ENCODE results near the gene LMNB1.
"Not testable (repeated sequence)": the region's sequence is repeated elsewhere in the genome, so short reads cannot be mapped to it uniquely, and the experiment has no call there.

The LMNB1 gene

DNA sequence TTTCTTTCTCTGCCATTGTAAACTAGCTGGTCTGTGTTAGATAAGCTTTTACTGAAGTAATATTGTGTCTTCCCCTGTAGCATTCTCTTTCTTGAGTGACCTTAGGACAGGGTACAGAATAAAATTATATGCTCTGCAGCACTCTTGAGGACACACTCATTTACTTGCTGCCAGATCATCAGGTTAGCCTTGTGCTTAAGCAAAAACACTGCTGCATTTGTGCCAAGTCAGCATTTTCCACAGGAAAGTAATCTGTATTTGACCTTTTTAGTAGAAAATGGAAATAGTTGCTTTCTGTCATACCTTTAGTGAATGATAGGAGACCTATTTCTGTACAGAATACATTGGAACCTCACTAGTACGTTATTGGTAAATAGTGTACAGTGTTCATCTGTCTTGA, 54.2 kb downstream of the LMNB1 start:
- no peak for DNase-seq

DNA sequence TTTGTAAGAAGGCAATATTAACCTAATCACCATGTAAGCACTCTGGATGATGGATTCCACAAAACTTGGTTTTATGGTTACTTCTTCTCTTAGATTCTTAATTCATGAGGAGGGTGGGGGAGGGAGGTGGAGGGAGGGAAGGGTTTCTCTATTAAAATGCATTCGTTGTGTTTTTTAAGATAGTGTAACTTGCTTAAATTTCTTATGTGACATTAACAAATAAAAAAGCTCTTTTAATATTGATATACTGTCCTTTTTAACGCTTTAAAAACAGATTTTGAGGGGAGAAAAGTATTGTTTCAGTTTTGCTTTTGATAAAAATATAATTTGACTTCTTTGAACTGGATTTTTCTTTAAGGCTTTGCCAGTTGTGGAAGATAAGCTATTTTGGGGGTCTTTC, 59.8 kb downstream of the LMNB1 start:
- no peak for DNase-seq

DNA sequence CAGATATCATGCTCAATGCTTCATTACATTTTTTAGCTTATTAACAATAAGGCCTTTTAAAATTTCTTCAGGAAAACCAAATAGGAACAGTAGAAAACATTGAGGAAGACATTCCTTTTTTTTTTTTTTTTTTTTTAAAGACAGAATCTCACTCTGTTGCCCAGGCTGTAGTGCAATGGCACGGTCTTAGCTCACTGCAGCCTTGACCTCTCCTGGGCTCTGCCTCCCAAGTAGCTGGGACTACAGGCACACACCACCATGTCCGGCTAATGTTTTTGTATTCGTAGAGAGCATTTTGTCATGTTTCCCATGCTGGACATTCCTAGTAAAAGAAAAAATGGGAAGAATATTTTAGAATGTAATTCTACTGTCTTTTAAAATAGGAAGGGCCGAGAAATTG, 60.3 kb downstream of the LMNB1 start:
- DNase-seq = no peak

DNA sequence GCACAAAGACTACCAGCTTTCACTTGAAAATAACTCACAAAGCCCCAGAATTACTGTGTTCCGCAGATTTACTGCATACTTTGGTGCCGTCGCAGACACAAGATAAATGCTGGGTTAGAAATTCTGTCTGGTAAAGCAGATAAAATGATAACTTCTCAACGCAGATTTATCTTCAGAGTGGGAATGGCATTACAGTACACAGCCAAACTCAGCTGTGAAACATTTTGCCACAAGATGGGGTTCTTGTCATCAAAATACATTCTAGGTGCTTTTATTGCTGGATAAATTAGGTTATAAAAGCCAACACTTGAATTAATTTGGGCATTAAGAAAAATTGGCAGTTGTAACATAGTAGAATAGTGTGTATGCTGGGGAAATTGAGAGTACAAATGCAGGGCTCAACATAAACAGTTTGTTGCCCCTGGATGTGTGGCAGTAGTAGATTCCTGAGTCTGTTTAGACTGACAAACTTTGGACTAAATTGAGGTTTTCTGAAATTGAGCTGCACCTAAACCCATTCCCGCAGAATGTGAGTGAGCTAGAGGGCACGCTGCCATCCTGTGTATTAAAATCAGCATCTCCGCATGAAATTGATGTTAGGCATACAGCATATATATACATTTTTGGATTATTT, 61.1 kb downstream of the LMNB1 start:
- no peak for DNase-seq

DNA sequence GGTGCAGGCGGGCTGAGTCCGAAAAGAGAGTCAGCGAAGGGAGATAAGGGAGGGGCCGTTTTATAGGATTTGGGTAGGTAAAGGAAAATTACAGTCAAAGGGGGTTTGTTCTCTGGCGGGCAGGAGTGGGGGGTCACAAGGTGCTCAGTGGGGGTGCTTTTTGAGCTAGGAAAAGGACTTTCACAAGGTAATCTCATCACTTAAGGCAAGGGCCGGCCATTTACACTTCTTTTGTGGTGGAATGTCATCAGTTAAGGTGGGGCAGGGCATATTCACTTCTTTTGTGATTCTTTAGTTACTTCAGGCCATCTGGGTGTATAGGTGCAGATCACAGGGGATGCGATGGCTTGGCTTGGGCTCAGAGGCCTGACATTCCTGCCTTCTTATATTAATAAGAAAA, 62.5 kb downstream of the LMNB1 start:
- DNase-seq = not testable (repeated sequence)

DNA sequence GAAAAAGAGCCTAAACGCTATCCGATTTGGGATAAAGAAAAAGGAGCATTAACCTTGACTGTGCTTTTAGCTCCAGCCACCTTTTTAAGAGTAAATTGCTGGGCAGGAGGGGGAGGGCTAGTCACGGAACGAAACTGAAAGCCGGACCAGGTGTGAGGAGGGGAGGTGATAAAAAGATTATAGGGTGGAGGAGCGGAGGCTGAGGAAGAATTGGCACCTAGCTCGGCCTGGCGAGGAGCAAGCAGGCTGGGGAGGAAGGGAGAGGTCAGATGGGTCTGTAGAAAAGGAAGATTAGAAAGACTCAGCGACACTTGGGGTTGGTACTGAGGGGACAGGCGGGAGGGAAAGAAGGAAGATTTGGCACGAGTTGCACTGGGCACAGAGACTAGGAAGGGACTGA, 66.4 kb downstream of the LMNB1 start:
- DNase-seq = not testable (repeated sequence)

DNA sequence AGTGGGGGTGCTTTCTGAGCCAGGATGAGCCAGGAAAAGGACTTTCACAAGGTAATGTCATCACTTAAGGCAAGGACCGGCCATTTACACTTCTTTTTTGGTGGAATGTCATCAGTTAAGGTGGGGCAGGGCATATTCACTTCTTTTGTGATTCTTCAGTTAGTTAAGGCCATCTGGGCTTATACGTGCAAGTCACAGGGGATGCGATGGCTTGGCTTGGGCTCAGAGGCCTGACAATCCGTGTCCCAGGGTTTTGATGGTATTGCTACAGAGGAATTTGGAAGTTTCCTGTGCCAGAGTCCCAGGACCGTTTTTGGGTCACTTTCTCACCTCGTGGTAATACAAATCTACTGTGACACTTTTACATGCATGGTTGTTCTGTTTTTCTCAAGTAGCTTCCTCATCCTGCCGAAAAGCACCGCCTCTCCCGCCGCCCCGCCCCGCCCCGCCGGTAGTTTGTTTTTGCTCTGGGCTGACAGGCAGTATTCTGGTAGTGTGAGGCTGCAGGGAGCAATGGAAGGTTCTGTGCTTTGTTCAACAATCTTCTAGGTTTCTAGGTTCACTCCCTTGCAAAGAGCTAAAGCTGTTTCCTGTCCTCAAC, 68.6 kb downstream of the LMNB1 start:
- not testable (repeated sequence) for DNase-seq

DNA sequence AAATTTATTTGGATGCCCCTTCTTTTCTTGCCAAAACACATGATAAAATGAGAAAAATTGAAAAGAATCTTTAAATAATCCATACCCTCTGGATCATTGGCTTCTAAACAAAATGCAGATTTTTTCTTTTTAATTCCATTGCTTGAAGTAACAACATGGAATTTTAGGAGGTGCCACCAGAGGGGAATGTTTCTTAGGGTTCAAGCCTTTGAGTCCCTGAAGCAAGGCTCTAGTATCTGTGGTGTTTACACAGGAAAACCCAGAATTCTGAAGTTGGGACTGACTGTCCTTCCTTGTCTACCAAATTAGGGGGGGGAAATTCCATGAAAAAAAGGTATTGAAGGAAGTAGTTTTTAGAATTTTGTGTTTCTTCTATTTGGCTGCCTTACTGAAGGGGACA, 69.4 kb downstream of the LMNB1 start:
- no peak for DNase-seq

DNA sequence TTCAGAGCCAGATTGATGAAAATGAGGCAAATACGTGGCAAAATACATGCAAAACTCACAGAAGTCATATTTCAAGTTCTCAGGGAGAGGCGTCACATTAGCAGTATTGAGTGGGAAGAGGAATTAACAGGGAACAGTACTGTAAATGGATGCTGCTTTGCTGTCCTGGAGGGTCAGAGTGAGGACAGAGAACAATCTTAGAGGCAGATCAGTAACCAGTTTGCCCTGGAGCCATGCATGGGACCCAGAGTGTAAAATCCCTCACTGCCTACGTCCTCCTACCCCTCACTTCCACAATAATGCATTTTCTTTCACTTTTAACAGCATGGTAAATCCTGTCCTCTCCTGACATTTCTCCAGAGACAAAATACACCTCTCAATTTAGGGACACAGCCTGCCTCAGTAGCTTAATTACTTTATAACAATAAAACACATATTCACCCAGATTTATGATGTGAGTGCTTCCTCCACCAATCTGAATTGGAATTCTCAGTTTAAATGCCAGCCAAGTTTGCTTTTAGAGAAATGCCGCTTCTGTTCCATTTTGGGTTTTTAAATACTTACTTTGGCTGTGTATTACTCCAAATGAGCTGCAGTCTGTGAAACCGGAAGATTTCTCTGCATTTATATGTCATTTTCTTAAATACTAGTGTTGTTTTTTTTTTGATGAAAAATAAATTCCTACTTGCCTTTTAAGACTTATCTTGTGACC, 70.0 kb downstream of the LMNB1 start:
- DNase-seq = no peak

DNA sequence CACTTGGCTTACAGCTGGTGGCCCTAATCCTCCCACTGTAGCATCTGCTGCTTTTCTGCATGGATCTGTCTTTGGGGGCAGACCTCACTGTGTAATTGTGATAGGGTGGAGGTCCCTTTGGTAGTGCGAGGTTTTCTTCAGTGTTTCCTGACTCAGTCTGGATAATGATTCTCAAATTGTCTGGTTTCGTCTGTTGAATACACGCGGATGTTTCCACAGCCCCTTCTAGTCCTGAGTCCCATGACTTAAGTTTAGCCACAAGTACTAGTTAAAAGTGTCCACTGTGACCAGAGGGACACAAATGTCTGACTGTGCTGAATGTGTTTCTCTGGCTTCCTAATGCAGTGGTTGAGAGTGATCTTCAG, 70.5 kb downstream of the LMNB1 start:
- DNase-seq = no peak

DNA sequence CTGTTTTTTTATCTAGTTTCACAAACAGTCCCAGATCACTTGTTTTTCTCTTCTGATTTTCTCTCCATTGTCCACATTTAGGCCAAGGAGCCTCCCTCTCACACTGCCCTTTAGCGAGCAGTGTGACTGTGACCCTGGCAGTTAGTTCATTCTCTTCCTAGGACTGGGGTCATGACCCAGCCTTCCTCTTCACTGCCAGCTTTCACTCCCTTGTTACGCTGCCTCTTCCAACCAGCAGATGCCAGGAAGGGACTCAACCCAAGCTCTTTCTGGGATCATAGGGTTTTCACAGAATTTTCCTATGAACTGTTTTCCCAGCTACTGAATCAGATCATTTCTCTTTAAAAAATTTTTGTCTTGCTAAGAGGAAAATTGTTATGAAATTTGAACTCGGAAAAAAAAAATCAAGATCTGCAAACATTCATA, 70.9 kb downstream of the LMNB1 start:
- no peak for DNase-seq

DNA sequence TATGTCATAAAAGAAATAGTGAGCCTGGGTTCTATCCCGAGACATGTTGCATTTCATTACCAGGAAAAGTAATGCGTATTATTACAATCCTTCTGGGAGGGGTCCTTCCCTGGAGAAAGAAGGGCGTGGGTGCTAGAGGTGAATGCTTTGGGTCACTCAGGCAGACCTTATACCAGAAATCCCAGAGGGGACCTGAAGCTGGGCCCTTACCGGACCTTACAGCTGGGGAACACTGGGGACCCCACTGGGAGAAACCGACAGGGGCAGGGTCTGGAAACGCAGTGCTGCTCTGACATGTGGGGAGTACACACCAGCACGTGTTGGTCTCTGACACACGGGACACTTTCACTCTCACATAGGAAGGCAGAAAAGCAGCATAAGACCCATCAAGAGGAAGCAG, 71.3 kb downstream of the LMNB1 start:
- DNase-seq = no peak

DNA sequence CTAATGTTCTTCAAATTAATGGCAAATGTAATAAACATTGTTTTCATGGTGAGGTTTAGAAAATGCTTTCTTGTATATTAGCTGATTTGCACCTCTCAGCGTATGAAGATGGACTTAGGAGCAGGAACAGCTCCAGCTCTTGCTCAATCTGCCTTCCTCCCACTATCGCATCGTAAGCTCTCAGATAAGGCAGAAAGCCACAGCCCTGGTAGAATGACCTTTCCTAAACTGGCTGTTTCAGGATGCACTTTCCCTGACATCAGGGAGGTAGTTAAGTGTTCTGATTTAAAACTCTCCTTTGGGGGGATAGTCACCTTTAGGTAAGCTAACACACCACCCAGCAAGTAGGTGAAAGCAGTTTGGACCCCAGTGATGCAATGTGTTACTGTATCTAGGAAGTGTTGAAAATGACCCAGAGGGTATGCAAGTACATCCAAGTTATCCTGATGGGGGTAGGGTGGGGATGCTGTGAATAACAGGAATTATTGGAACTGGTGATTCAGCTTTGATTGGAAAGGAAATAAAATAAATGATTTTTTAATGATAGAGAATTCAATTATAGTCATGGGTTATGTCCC, 72.3 kb downstream of the LMNB1 start:
- DNase-seq = no peak

DNA sequence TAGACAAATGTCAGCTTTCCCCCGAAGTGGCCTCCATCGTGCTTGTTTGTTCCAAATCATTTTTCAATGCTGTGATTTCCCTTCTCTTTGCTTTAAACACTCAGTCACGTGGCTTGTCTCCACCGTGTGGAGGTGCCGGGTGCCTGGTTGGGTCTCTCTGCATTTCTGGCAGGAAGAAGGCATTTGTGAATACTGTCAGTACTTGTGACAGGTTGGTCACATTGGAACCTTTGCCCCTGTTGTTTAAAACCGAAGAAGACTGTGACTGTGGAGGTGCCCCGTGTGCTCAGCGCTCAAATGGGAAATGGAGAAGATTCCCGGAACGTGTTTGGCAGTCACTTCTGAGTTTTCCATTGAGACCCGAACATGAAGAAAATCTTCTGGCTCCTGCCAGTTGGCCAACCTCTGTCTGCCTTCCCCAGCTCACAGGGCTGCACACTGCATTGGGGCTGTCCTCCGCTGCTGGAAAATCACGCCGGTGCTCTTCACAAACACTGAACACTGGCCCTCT, 74.6 kb downstream of the LMNB1 start:
- no peak for DNase-seq

DNA sequence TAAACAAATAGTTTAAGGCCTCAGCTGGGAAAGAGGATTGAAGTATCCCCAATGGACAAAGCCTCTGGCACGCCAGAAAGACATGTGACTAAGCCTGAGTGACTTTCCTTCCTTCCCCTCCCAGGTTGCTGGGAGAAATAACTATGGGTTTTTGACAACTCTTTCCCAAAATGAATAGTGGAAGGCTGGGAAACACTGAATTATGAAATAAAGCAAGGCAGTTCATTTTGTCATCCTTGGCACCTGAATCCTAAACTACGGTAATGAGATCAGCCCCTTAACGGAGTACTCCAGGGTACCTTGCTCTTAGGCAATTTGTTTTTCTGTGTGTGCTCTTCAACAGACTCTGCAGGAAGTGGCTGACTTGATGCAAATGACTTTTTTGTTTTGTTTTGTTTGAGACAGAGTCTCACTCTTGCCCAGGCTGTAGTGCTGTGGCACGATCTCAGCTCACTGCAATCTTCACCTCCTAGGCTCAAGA, 75.2 kb downstream of the LMNB1 start:
- DNase-seq = no peak

DNA sequence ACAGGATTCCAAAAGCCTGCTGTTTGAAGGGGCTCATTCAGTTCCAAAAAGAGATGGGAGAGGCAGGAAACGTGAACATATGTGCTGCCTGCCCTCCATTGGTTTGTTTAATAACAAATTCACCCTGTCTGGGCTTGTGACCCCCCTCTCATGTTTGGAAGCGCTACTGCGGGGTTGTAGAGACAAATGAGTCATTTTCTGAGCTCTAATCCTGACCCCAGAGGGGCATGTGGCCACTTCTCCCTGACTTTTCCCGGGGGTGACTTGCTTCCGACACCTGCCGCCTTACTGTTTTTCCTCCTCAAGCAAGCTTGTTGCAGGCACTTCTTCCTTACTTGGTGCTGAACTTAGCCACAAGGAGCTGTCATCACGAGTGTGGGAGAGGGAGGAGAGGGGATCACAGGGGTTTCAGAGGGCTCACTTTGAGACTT, 75.9 kb downstream of the LMNB1 start:
- no peak for DNase-seq

DNA sequence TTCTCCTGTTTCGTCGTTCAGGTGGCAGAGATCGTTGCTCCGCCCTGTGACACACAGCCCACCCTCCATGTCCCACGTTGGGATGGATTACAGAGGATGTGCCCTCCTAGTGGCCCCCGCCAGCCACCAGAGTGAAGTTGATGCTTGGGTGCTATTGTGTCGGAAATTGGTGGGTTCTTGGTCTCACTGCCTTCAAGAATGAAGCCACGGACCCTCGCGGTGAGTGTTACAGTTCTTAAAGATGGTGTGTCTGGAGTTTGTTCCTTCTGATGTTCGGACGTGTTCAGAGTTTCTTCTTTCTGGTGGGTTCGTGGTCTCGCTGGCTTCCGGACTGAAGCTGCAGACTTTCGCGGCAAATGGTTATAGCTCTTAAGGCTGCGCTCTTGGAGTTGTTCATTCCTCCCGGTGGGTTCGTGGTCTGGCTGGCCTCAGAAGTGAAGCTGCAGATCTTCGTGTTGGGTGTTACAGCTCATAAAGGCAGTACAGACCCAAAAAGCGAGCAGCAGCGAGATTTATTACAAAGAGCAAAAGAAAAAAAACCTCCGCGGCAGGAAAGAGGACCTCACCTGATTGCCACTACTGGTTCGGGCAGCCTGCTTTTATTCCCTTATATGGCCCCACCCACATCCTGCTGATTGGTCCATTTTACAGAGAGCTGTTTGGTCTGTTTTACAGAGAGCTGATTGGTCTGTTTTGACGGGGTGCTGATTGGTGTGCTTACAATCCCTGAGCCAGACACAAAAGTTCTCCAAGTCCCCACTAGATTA, 76.8 kb downstream of the LMNB1 start:
- DNase-seq = not testable (repeated sequence)

DNA sequence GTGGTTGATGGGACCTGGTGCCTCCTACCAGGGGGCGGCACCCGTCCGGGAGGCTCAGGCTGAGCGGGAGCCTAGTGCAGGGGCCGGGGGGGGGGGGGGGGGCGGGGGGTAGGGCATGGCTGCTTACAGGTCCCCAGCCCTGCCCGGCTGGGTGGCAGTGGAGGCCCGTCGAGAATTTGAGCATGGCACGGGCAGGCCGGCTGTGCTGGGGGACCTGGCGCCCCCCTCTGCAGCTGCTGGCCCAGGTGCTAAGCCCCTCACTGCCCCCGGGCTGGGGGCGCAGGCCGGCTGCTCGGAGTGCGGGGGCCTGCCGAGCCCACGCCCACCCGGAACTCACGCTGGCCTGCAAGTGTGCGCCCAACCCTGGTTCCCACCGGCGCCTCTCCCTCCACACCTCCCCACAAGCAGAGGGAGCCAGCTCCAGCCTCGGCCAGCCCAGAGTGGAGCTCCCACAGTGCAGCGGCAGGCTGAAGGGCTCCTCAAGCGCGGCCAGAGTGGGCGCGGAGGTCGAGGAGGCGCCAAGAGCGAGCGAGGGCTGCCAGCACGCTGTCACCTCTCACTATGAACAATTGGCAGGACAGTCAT, 77.7 kb downstream of the LMNB1 start:
- DNase-seq = no peak

DNA sequence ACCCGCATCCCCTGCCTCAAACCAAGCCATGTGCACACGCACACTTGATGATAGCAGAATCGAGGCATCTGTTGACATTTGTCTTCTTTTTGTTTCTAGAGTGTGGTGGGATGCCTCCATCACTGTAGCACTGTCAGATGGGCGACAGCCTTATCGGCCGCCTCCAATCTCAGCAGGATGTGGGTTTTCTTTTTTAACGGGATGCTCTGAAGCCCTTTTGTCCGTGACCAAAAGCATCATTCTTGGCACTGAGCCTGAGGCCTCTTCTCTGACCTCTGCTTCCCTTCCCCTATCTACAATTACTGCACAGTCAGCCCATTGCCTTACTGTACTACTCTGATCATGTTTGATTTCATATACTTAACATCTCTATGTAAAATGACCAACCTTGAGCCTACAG, 78.3 kb downstream of the LMNB1 start:
- DNase-seq = no peak

DNA sequence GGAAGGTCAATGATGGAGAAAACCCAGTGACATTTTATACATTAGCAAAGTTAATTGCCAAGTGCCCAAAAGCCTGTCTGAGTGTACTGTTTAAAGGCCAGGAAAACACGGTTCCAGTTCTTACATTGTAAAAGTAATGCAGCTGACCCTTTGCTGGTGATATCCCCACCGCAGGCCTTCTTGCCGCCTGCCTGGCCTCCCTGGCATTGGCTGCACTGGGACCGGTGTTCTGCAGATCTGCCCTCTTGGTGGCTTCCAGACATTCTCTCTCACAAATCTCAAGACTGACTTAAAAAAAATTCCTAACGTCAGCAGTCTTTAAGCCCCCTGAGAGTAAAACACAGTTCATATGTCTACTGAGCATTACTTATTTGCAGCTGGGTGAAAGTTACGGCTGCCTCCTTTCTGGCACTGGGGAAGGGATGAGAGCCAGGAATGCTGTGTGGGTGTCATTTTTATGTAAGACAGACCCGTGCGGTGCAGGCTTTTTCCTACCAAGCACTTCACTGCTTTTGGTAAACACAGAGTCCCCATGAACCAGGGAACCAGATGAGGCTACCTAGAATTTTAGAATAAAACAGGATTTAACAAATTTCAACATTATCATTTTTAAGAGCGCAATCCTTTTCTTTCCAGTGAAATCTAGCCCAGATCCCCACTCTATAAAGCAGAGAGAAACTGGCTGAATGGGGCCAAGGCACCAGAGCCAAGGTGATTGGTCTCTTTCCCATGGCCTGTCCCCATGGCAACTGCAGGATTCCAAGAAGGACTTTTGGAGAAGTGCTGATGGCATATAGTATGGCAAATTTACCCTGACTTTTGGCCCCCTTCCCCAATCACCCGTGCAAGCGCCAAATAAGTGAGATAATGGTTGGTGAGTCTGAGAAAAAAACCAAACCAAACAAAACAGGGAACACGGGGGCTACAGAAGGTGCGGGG, 80.8 kb downstream of the LMNB1 start:
- DNase-seq = no peak

DNA sequence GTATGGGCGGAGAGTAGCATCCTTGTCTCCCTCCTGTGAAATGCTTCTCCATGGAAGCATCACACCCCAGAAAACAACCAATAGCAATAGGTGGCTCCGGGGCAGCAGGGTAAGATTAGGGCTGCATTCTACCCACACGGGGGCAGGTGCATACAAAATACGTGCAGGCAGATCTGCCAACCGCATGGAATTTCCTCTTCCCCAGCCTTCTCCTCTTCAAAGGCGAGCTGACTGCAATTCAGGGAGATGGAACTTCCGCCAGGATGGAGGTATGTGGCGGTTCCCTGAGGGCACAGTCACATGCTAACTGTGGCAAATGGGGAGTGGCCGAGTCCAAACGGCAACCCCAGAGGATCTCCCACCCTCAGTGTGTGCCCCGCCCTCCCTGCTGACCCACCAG, 81.5 kb downstream of the LMNB1 start:
- no peak for DNase-seq

Data from KG1 (cell line).